Keratinocyte (primary cell): Measurements from ENCODE around the gene NSMCE1. TPM values are rescaled to one million over a fixed set of nuclear protein-coding genes. Genes with fewer than 3 reads are reported as not detected.

Source experiments
- DNase-seq: peaks from one replicate; pipeline ENCODE4 v3.0.0-alpha.2; 2011; ENCODE audit warnings: low read depth, missing footprints, low spot score
- FAIRE-seq: peaks from 2 replicates; lab custom pipeline; 2011; peaks lifted over from hg19 to GRCh38; lab: Jason Lieb, UNC
- H2AFZ ChIP-seq: 2 replicates; pipeline ENCODE4 v1.6.0; 2012; ENCODE audit warnings: low read length, control low read depth, inconsistent platforms; ENCODE audit not compliant: control insufficient read depth
- H3K27ac ChIP-seq: 2 replicates; pipeline ENCODE4 v1.5.1; 2011; ENCODE audit warnings: low read length; ENCODE audit not compliant: control insufficient read depth, insufficient read depth
- H3K27me3 ChIP-seq: 3 replicates; pipeline ENCODE4 v1.6.0; 2011; ENCODE audit warnings: low read length; ENCODE audit not compliant: control insufficient read depth, insufficient read depth; ENCODE audit errors: extremely low read depth
- H3K36me3 ChIP-seq, 2 experiments: 2 replicates in 1 of 2; 3 replicates in 1 of 2; pipeline ENCODE4 v1.5.1; 2011; ENCODE audit warnings: low read length in 2 of 2, mild to moderate bottlenecking in 1 of 2; ENCODE audit not compliant: control insufficient read depth in 2 of 2, insufficient read depth in 2 of 2; ENCODE audit errors: extremely low read depth in 1 of 2
- H3K4me1 ChIP-seq: 3 replicates; pipeline ENCODE4 v1.5.1; 2011; ENCODE audit warnings: low read length; ENCODE audit not compliant: control insufficient read depth, insufficient read depth; ENCODE audit errors: extremely low read depth
- H3K4me2 ChIP-seq: 3 replicates; pipeline ENCODE4 v1.6.0; 2011; ENCODE audit warnings: low read depth, low read length; ENCODE audit not compliant: control insufficient read depth, insufficient read depth; ENCODE audit errors: extremely low read depth
- H3K4me3 ChIP-seq, 3 experiments: fragments of 200-600 bp in 1 of 3; sonication (generic) in 1 of 3; 2 replicates in 2 of 3; 3 replicates in 1 of 3; pipeline ENCODE4 v1.5.1; 2011 to 2016; ENCODE audit warnings: low read length in 3 of 3, mild to moderate bottlenecking in 3 of 3, control low read depth in 2 of 3, inconsistent platforms in 1 of 3, low read depth in 1 of 3, mixed read lengths in 1 of 3, mixed run types in 1 of 3, moderate library complexity in 1 of 3; ENCODE audit not compliant: control insufficient read depth in 2 of 3, insufficient read depth in 2 of 3; ENCODE audit errors: extremely low read depth in 1 of 3
- H3K79me2 ChIP-seq: 2 replicates; pipeline ENCODE4 v1.6.0; 2012; ENCODE audit warnings: low read length; ENCODE audit not compliant: control insufficient read depth, insufficient read depth
- H3K9ac ChIP-seq: 3 replicates; pipeline ENCODE4 v1.6.0; 2011; ENCODE audit warnings: low read length; ENCODE audit not compliant: control insufficient read depth, insufficient read depth; ENCODE audit errors: extremely low read depth
- H3K9me1 ChIP-seq: 3 replicates; pipeline ENCODE4 v1.6.0; 2011; ENCODE audit warnings: low read length; ENCODE audit not compliant: control insufficient read depth, insufficient read depth; ENCODE audit errors: extremely low read depth
- H3K9me3 ChIP-seq: 2 replicates; pipeline ENCODE4 v1.5.1; 2012; ENCODE audit warnings: low read depth, low read length; ENCODE audit not compliant: control insufficient read depth
- H4K20me1 ChIP-seq: 3 replicates; pipeline ENCODE4 v1.6.0; 2011; ENCODE audit warnings: low read length; ENCODE audit not compliant: control insufficient read depth, insufficient read depth; ENCODE audit errors: extremely low read depth
- CTCF ChIP-seq, 3 experiments: IDR thresholded peaks in 1 of 3; conservative IDR thresholded peaks in 1 of 3; optimal IDR thresholded peaks in 1 of 3; 2 replicates in 2 of 3; 3 replicates in 1 of 3; pipeline versions ENCODE3 to v1.5.1; 2011; ENCODE audit warnings: low read length in 3 of 3, mild to moderate bottlenecking in 3 of 3, moderate library complexity in 2 of 3, control low read depth in 1 of 3, inconsistent platforms in 1 of 3; ENCODE audit not compliant: insufficient read depth in 2 of 3; ENCODE audit errors: extremely low read depth in 1 of 3
- EZH2 ChIP-seq: IDR thresholded peaks from one replicate; pipeline ENCODE4 v1.6.1; 2012; ENCODE audit warnings: inconsistent platforms, mild to moderate bottlenecking, low read length, moderate library complexity
- dilution Hi-C: fragments of 300-500 bp; cut with MboI; formaldehyde crosslinking; loops from one replicate; pipeline ENCODE4 v1.7.0; 2020; ENCODE audit warnings: low sequenced_read_pairs; ENCODE audit not compliant: extremely low pct_ligation_motif_present
- polyA minus RNA-seq, 3 experiments: library from RNA; depleted of rRNA, polyadenylated mRNA; stranded (reverse); fragments of >200 nt; gene quantifications; 1 replicate in 1 of 3; 2 replicates in 1 of 3; 3 replicates in 1 of 3; pipeline ENCODE4 v1.2.3, GENCODE V29; 2011
- polyA plus RNA-seq, 5 experiments: library from polyadenylated mRNA; depleted of rRNA in 3 of 5; stranded (reverse) in 3 of 5; stranded (forward) in 1 of 5; unstranded in 1 of 5; fragments of >200 nt; gene quantifications; 1 replicate in 1 of 5; 2 replicates in 3 of 5; 3 replicates in 1 of 5; pipeline versions ENCODE4 v1.2.1 to v1.2.3, GENCODE V29; 2011 to 2012; ENCODE audit warnings: missing spikeins in 2 of 5, low read depth in 1 of 5, low replicate concordance in 1 of 5

The NSMCE1 gene
- polyA plus RNA-seq = 54.7 to 59.8 TPM (median 55.9 TPM) in 3 replicates
- 118 TPM for polyA plus RNA-seq (2011; ENCODE audit: low read depth)
- polyA plus RNA-seq (2011; cell fraction: cytosol; rRNA removed) = 38.0 and 44.0 TPM in 2 replicates
- polyA plus RNA-seq (2011; cell fraction: nucleus; rRNA removed) = 22.4 and 22.7 TPM in 2 replicates
- 80.7 and 111 TPM in 2 replicates for polyA plus RNA-seq (2012; ENCODE audit: low replicate concordance)
- polyA minus RNA-seq = 45.9 to 271 TPM (median 55.7 TPM) in 3 replicates
- polyA minus RNA-seq (2011; cell fraction: cytosol; rRNA and poly(A)+ RNA removed) = 30.9 TPM
- 15.0 and 16.2 TPM in 2 replicates for polyA minus RNA-seq (2011; cell fraction: nucleus; rRNA and poly(A)+ RNA removed)

DNA sequence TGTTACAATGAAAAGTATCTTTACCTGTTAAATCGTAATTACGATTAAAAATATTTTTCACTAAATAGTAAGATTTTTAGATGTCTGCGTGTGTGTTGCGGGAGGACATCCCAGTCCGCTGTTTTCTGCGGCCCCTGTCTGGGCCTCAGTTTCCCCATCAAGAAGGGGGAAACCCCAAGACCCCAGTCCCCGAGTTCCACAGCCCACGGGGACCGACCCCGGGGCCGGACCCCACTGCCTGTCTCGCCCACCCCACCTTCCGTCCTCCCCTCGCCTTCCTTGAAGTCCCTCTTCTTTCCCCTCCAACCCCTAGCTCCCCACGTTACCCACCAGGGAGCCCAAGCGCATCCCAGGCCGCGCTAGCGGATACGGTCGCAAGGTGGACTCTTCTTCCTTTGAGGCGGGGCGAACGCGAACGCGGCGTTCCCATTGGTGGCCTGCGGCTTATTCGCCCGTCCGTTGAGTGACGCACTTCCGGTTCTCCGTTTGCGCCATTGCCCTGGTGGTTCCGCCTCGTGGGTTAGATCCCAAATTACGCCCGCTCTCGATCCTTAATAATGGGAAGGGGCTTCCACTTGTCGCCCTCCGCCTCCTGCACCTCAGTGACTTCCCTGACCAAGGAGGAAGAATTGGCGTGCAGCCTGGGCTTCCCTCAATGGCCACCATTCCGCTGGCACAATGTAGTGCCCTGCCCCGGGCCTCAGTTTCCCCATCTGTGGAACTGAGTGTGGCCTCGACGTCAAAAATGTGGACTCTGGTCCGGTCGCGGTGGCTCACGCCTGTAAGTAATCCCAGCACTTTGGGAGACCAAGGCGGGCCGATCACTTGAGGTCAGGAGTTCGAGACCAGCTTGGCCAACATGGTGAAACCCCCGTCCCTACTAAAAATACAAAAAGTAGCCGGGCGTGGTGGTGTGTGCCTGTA, at the start of gene NSMCE1:
TSS of gene NSMCE1 (minus strand) at position 397 of the 924 bp plus-strand sequence. CDS start 11,202 bp downstream, outside the sequence.
- Histone ChIP-seq H3K36me3 (peaks cover 0 to 3% of the 10 kb centered on the region in 2 experiments), H3K79me2 (peaks cover 11% of the 10 kb centered on the region), H4K20me1 (no peaks in the 10 kb centered on the region), H3K9me1 (no peaks in the 10 kb centered on the region), H3K4me3 (peak within 1 kb of the TSS; percentile 90 to 95 (median 92)), H3K4me1 (peaks cover 27% of the 10 kb centered on the region), H3K4me2 (peak within 1 kb of the TSS; percentile 93), H3K27me3 (no peaks in the 10 kb centered on the region), H3K9me3 (no peaks in the 10 kb centered on the region), H3K9ac (peak within 1 kb of the TSS; percentile 89), H2AFZ (peak within 1 kb of the TSS; percentile 99), H3K27ac (peak within 1 kb of the TSS; percentile 88)
- TF ChIP-seq CTCF (optimal IDR thresholded peaks at IDR 0.05 in 1 of 3, IDR thresholded peaks at IDR 0.05 in 1 of 3, conservative IDR thresholded peaks at IDR 0.05 in 1 of 3; ENCODE audit: extremely low read depth in 1 of 3, insufficient read depth in 2 of 3, low read length in 3 of 3) (peak in 2 of 3 experiments; percentile 11 to 27), EZH2 (no peak)
- DNase-seq = peak; percentile 54
- no peak for FAIRE-seq
- dilution Hi-C loops = no loop called here

- Histone ChIP-seq H3K4me3 (peak overlapping the region in 2 of 3 experiments; percentile 49 to 59), H3K4me2 (peak overlapping the region; percentile 96)
Measured at GRCh38 chr16:27317738-27318391, 49.3 kb upstream of the NSMCE1 start.

More at GRCh38 chr16:27317738-27318391, 49.3 kb upstream of the NSMCE1 start:
- Histone ChIP-seq H3K9me1 (peaks cover 3% of the 10 kb centered on the region), H3K27me3 (no peaks in the 10 kb centered on the region), H3K9me3 (no peaks in the 10 kb centered on the region), H2AFZ (no peak overlapping the region), H3K4me1 (peaks cover 76% of the 10 kb centered on the region), H3K36me3 (peaks cover 0 to 13% of the 10 kb centered on the region in 2 experiments), H3K79me2 (peaks cover 57% of the 10 kb centered on the region), H3K9ac (peak overlapping the region; percentile 69), H4K20me1 (no peaks in the 10 kb centered on the region), H3K27ac (peak overlapping the region; percentile 90)
- DNase-seq = no peak
- TF ChIP-seq CTCF (optimal IDR thresholded peaks at IDR 0.05 in 1 of 3, IDR thresholded peaks at IDR 0.05 in 1 of 3, conservative IDR thresholded peaks at IDR 0.05 in 1 of 3; ENCODE audit: extremely low read depth in 1 of 3, insufficient read depth in 2 of 3, low read length in 3 of 3) (no peak), EZH2 (no peak)
- dilution Hi-C loops = no loop called here
- peak; percentile 17 for FAIRE-seq
